Memory B cell (primary cell): Measurements from ENCODE around the gene MARK3.

Experiments
- ATAC-seq: fragments of 150-1000 bp; cut with Tn5 transposase; 2 replicates; pipeline ENCODE4 v1.10.0; 2021; ENCODE audit warnings: low read depth, mild to moderate bottlenecking, moderate library complexity
- DNase-seq, 2 donors: peaks; one replicate each; pipeline ENCODE4 v3.0.0; 2022; ENCODE audit warnings: low spot score in 2 of 2
- H3K27ac Mint-ChIP-seq: one replicate; pipeline ENCODE4 v1.8.0; 2022; ENCODE audit warnings: mild to moderate bottlenecking, moderate library complexity, mixed read lengths
- H3K27me3 Mint-ChIP-seq: one replicate; pipeline ENCODE4 v1.8.0; 2022; ENCODE audit warnings: mixed read lengths
- H3K36me3 Mint-ChIP-seq: one replicate; pipeline ENCODE4 v1.8.0; 2022; ENCODE audit warnings: mild to moderate bottlenecking, mixed read lengths
- H3K4me1 Mint-ChIP-seq: one replicate; pipeline ENCODE4 v1.8.0; 2022; ENCODE audit warnings: mixed read lengths
- H3K4me3 Mint-ChIP-seq: one replicate; pipeline ENCODE4 v1.8.0; 2022; ENCODE audit warnings: mild to moderate bottlenecking, moderate library complexity, mixed read lengths
- H3K9me3 Mint-ChIP-seq: one replicate; pipeline ENCODE4 v1.8.0; 2022; ENCODE audit warnings: mixed read lengths

MARK3 gene

GRCh38 chr14:103448097-103448496 is 62.9 kb downstream of the MARK3 start:
- Mint-ChIP-seq H3K4me3 (no peak overlapping the region), H3K36me3 (peaks cover 15% of the 10 kb centered on the region), H3K27me3 (no peaks in the 10 kb centered on the region), H3K27ac (no peak overlapping the region), H3K4me1 (peaks cover 14% of the 10 kb centered on the region), H3K9me3 (no peaks in the 10 kb centered on the region)
- ATAC-seq (no peak), DNase-seq (no peak)

GRCh38 chr14:103449634-103450161 is 64.5 kb downstream of the MARK3 start:
- peaks cover 14% of the 10 kb centered on the region for H3K4me1 Mint-ChIP-seq
- no peaks in the 10 kb centered on the region for H3K9me3 Mint-ChIP-seq
- no peak overlapping the region for H3K27ac Mint-ChIP-seq
- H3K4me3 Mint-ChIP-seq: no peak overlapping the region
- peaks cover 14% of the 10 kb centered on the region for H3K36me3 Mint-ChIP-seq
- ATAC-seq (no peak), DNase-seq (no peak)
- no peaks in the 10 kb centered on the region for H3K27me3 Mint-ChIP-seq

DNA sequence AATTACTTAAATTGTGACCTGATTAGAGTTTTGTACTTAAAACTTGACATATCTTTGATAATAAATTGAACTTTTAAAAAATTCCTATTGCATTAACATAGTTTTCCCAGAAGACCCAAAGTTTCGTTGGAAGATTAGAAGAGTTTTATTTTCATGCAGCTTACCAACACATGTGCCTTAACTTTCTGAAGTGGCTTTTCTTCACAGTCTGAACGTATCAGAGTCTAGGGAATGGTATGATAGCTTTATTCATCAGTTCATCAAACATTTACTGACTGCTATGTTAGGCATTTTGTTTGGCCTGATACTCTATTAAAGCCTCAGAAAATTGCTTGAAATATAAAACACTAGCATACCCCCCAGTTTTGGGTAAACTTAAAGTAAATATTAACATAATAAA is 65.2 kb downstream of the MARK3 start:
- H3K27ac Mint-ChIP-seq: no peak overlapping the region
- ATAC-seq (no peak), DNase-seq (no peak)
- no peak overlapping the region for H3K4me3 Mint-ChIP-seq
- H3K36me3 Mint-ChIP-seq: peaks cover 16% of the 10 kb centered on the region
- H3K9me3 Mint-ChIP-seq: no peaks in the 10 kb centered on the region
- H3K27me3 Mint-ChIP-seq: no peaks in the 10 kb centered on the region
- peaks cover 14% of the 10 kb centered on the region for H3K4me1 Mint-ChIP-seq

GRCh38 chr14:103451401-103451800 is 66.2 kb downstream of the MARK3 start:
- Mint-ChIP-seq H3K27me3 (no peaks in the 10 kb centered on the region), H3K9me3 (no peaks in the 10 kb centered on the region), H3K36me3 (peaks cover 20% of the 10 kb centered on the region), H3K27ac (no peak overlapping the region), H3K4me3 (no peak overlapping the region), H3K4me1 (peaks cover 17% of the 10 kb centered on the region)
- ATAC-seq (no peak), DNase-seq (no peak)

GRCh38 chr14:103453791-103454190 is 68.6 kb downstream of the MARK3 start:
- no peak overlapping the region for H3K27ac Mint-ChIP-seq
- no peaks in the 10 kb centered on the region for H3K9me3 Mint-ChIP-seq
- DNase-seq: no peak
- no peak for ATAC-seq
- H3K4me1 Mint-ChIP-seq: peaks cover 9% of the 10 kb centered on the region
- H3K27me3 Mint-ChIP-seq: no peaks in the 10 kb centered on the region
- no peak overlapping the region for H3K4me3 Mint-ChIP-seq
- H3K36me3 Mint-ChIP-seq: peaks cover 27% of the 10 kb centered on the region

DNA sequence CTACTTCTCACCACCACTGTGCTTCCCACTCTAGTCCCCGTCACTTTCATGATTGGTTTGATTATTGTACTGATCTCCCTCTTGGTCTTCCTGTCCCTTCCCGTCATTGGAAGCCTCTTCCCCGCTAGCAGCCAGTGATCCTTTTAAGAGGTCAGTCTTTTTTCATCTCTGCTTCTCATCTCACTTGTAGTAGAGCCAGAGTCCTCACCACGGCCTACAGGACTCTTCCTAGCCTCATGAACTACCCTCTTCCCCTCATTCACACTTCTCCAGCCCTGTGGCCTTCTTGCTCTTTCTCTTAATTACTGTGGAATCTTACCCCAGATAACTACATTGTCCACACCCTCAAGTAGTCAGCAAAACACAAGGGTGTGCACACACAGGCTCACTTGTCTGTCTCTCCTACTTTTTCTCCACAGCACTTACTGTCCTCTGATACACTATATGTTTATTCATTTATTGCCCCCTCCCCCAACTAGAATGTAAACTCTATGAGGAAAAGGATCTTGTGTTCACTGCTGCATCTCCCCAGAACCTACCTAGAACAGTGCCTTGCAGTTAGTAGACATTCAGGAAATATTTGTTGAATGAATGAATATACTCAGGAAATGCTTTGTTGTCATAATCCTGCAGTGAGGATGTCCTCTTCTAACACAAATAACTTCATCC is 71.1 kb downstream of the MARK3 start:
- Mint-ChIP-seq H3K4me1 (peaks cover 7% of the 10 kb centered on the region), H3K9me3 (no peaks in the 10 kb centered on the region), H3K27ac (peak overlapping the region; percentile 9), H3K4me3 (no peak overlapping the region), H3K36me3 (peaks cover 27% of the 10 kb centered on the region), H3K27me3 (no peaks in the 10 kb centered on the region)
- no peak for ATAC-seq
- DNase-seq: no peak

DNA sequence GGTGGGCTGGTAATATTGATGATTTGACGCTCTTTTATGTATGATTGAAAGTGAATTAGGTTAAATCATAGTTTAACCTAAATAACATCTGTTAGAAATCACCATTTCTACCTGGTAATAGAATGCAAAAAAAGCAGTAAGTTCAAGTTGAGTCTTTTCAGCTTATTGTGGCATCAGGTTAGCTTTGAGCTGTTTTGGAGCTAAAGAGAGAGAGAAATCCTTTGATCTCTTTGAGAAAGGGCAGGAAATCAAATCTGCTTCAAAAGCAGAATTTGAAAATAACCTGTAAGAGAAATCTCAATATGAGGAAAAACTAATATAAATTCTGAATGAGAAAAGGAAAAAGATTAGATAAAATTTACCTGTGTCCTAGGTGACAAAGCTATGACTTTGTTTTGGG is 75.2 kb downstream of the MARK3 start:
- Mint-ChIP-seq H3K4me1 (peaks cover 5% of the 10 kb centered on the region), H3K4me3 (no peak overlapping the region), H3K9me3 (no peaks in the 10 kb centered on the region), H3K27ac (no peak overlapping the region), H3K36me3 (peaks cover 36% of the 10 kb centered on the region), H3K27me3 (no peaks in the 10 kb centered on the region)
- ATAC-seq: no peak
- no peak for DNase-seq

DNA sequence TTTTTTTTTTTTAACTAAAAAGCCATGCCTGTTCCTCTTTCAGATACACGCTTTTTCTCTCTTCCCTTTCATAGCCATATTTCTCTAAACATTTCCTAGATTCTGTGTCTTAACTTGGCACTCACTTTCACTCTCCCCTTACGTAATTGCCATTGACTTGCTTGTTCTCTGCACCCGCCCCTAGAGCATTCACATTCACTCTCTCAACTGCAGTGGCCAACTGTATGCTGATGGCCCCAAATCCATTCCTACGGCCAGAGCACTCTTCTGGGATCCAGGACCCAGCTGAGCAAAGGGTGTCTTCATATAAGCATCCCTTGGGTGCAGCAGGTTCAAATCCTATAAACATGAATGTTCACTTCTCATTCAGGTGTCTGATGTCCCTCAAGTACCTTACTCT is 77.9 kb downstream of the MARK3 start:
- H3K4me3 Mint-ChIP-seq: no peak overlapping the region
- no peaks in the 10 kb centered on the region for H3K27me3 Mint-ChIP-seq
- no peaks in the 10 kb centered on the region for H3K9me3 Mint-ChIP-seq
- no peaks in the 10 kb centered on the region for H3K4me1 Mint-ChIP-seq
- H3K36me3 Mint-ChIP-seq: peaks cover 32% of the 10 kb centered on the region
- ATAC-seq (no peak), DNase-seq (no peak)
- no peak overlapping the region for H3K27ac Mint-ChIP-seq

DNA sequence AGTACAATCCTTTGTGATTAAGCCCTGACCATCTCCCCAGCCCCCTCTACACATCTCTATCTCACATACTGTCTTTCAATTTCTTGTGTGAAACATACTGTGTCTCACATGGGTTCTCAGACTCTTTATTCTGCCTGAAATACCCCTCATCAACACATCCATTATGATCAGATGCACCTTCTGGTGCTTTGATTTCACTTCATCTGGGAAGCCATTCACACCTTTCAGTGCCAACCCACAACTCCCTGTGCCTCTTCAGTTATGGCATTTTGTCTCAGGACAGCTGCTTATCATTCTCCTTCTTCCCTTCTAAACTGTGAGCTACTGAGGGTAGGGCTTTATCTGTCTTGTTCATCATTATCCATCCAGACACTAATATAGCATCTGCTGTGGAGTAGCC is 78.6 kb downstream of the MARK3 start:
- no peak for ATAC-seq
- Mint-ChIP-seq H3K9me3 (no peaks in the 10 kb centered on the region), H3K27me3 (no peaks in the 10 kb centered on the region), H3K4me1 (no peaks in the 10 kb centered on the region), H3K36me3 (peaks cover 36% of the 10 kb centered on the region), H3K27ac (no peak overlapping the region), H3K4me3 (no peak overlapping the region)
- no peak for DNase-seq

GRCh38 chr14:103472939-103473338 is 87.7 kb downstream of the MARK3 start:
- Mint-ChIP-seq H3K36me3 (peaks cover 29% of the 10 kb centered on the region), H3K4me3 (no peak overlapping the region), H3K4me1 (no peaks in the 10 kb centered on the region), H3K27ac (peak overlapping the region; percentile 51), H3K27me3 (no peaks in the 10 kb centered on the region), H3K9me3 (no peaks in the 10 kb centered on the region)
- no peak for DNase-seq
- ATAC-seq: no peak

- Mint-ChIP-seq H3K4me1 (no peaks in the 10 kb centered on the region), H3K27ac (no peak overlapping the region), H3K36me3 (peaks cover 26% of the 10 kb centered on the region), H3K27me3 (no peaks in the 10 kb centered on the region), H3K4me3 (no peak overlapping the region), H3K9me3 (no peaks in the 10 kb centered on the region)
- DNase-seq: no peak
- ATAC-seq: no peak
Observed at GRCh38 chr14:103474893-103475292, 89.7 kb downstream of the MARK3 start.

GRCh38 chr14:103476065-103476464 is 90.8 kb downstream of the MARK3 start:
- DNase-seq: no peak
- peak overlapping the region; percentile 4 for H3K27ac Mint-ChIP-seq
- H3K27me3 Mint-ChIP-seq: no peaks in the 10 kb centered on the region
- H3K36me3 Mint-ChIP-seq: peaks cover 22% of the 10 kb centered on the region
- no peak overlapping the region for H3K4me3 Mint-ChIP-seq
- H3K4me1 Mint-ChIP-seq: peaks cover 6% of the 10 kb centered on the region
- no peaks in the 10 kb centered on the region for H3K9me3 Mint-ChIP-seq
- no peak for ATAC-seq

DNA sequence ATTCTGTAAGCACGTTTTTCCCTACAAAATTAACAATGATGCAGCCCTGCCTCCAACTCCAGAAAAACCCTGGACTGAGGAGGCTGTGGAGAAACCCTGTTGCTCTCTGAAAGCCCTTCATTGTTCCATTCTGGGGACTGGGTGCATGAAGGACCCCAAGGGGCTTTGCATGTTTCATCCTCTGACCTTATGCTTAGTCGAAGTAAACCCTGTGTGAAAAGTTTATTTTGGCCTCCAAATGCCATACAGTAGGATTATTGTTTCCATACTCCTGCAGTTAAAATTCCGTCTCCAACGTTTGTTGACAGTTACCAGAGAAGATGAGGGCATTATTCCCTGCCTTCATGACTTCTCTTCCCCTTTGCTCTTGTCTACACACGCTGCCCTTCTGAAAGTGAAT is 91.4 kb downstream of the MARK3 start:
- ATAC-seq (no peak), DNase-seq (no peak)
- Mint-ChIP-seq H3K9me3 (no peaks in the 10 kb centered on the region), H3K36me3 (peaks cover 21% of the 10 kb centered on the region), H3K27me3 (no peaks in the 10 kb centered on the region), H3K4me3 (no peak overlapping the region), H3K27ac (no peak overlapping the region), H3K4me1 (peaks cover 10% of the 10 kb centered on the region)

- DNase-seq (peak in 1 of 2 donors; percentile 47), ATAC-seq (peak; percentile 98)
- H3K36me3 Mint-ChIP-seq: peaks cover 19% of the 10 kb centered on the region
- H3K27ac Mint-ChIP-seq: peak overlapping the region; percentile 8
- no peaks in the 10 kb centered on the region for H3K27me3 Mint-ChIP-seq
- H3K9me3 Mint-ChIP-seq: no peaks in the 10 kb centered on the region
- H3K4me3 Mint-ChIP-seq: peak overlapping the region; percentile 6
- H3K4me1 Mint-ChIP-seq: peaks cover 10% of the 10 kb centered on the region
Observed at GRCh38 chr14:103480595-103480994, 95.4 kb downstream of the MARK3 start.

- peaks cover 10% of the 10 kb centered on the region for H3K4me1 Mint-ChIP-seq
- no peak for DNase-seq
- H3K27ac Mint-ChIP-seq: no peak overlapping the region
- no peak overlapping the region for H3K4me3 Mint-ChIP-seq
- no peak for ATAC-seq
- H3K9me3 Mint-ChIP-seq: no peaks in the 10 kb centered on the region
- no peaks in the 10 kb centered on the region for H3K27me3 Mint-ChIP-seq
- peaks cover 14% of the 10 kb centered on the region for H3K36me3 Mint-ChIP-seq
Observed at GRCh38 chr14:103483600-103483999, 98.4 kb downstream of the MARK3 start.
